ENCODE results near the gene DNAJC22. TPM values are rescaled to one million over a fixed set of nuclear protein-coding genes. Genes with fewer than 3 reads are reported as not detected.

The DNAJC22 gene
- total RNA-seq, 2 experiments from 2014 or later, result 0.05 TPM; not detected in 1

- ChIA-PET POLR2A (interaction anchor here (0.6 to 4.1 kb wide), 34 partner anchors 10 to 520 kb away, joined by 3 to 46 read pairs (median 5); partner anchors contain the start of genes BCDIN3D, C1QL4, DHH and KMT2D), CTCF (interaction anchor here (0.5 to 4.5 kb wide), 13 partner anchors 12 to 236 kb away, joined by 3 to 51 read pairs (median 9); partner anchors contain the start of genes C1QL4, DNAJC22, PRPH and SPATS2)
- peak; percentile 99 for DNase-seq
- no peaks in the 10 kb centered on the region for H3K9me3 Mint-ChIP-seq
- H3K4me3 Mint-ChIP-seq, result peak within 1 kb of the TSS; percentile 94
- peaks cover 33% of the 10 kb centered on the region for H3K4me1 Mint-ChIP-seq
- peaks cover 31% of the 10 kb centered on the region for H3K36me3 Mint-ChIP-seq (ENCODE audit: low read depth)
- no peaks in the 10 kb centered on the region for H3K27me3 Mint-ChIP-seq
- peak within 1 kb of the TSS; percentile 86 for H3K27ac Mint-ChIP-seq
These were observed 23.8 kb upstream of the DNAJC22 start, which contains the start of gene TROAP for GRCh38 chr12:49322708-49323523. TROAP (plus strand) TSS chr12:49323255; CDS start chr12:49323609, 354 bp downstream.

GRCh38 chr12:49323524-49324097 lies 23.1 kb upstream of the DNAJC22 start:
- Mint-ChIP-seq H3K27ac (peak overlapping the region; percentile 86), H3K4me1 (peaks cover 33% of the 10 kb centered on the region), H3K4me3 (peak overlapping the region; percentile 94), H3K27me3 (no peaks in the 10 kb centered on the region), H3K9me3 (no peaks in the 10 kb centered on the region), H3K36me3 (ENCODE audit: low read depth) (peaks cover 32% of the 10 kb centered on the region)
- no peak for DNase-seq
- ChIA-PET POLR2A (interaction anchor here (0.9 to 4.1 kb wide), 19 partner anchors 10 to 471 kb away, joined by 3 to 46 read pairs (median 6); partner anchors contain the start of genes C1QL4, DHH, KMT2D and PRPH), CTCF (interaction anchor here (0.6 to 4.5 kb wide), 11 partner anchors 11 to 414 kb away, joined by 3 to 51 read pairs (median 11); partner anchors contain the start of genes C1QL4, DNAJC22, PRPH and SPATS2)

GRCh38 chr12:49325606-49326005 lies 21.1 kb upstream of the DNAJC22 start:
- Mint-ChIP-seq H3K4me1 (peaks cover 30% of the 10 kb centered on the region), H3K27me3 (no peaks in the 10 kb centered on the region), H3K9me3 (no peaks in the 10 kb centered on the region), H3K36me3 (ENCODE audit: low read depth) (peaks cover 45% of the 10 kb centered on the region), H3K4me3 (no peak overlapping the region), H3K27ac (no peak overlapping the region)
- DNase-seq, result no peak
- CTCF ChIA-PET, result interaction anchor here (1.1 to 2.1 kb wide), 3 partner anchors 12 to 37 kb away, joined by 3 to 9 read pairs (median 3); partner anchors contain the start of genes C1QL4 and DNAJC22
- POLR2A ChIA-PET, result no interaction called here

- no peak for DNase-seq
- Mint-ChIP-seq H3K4me1 (peaks cover 20% of the 10 kb centered on the region), H3K27me3 (peaks cover 5% of the 10 kb centered on the region), H3K4me3 (no peak overlapping the region), H3K36me3 (ENCODE audit: low read depth) (peaks cover 63% of the 10 kb centered on the region), H3K9me3 (no peaks in the 10 kb centered on the region), H3K27ac (no peak overlapping the region)
- ChIA-PET POLR2A (no interaction called here), CTCF (no interaction called here)
These were observed 19.3 kb upstream of the DNAJC22 start for GRCh38 chr12:49327368-49327767.

GRCh38 chr12:49327887-49328286 lies 18.8 kb upstream of the DNAJC22 start:
- Mint-ChIP-seq H3K9me3 (no peaks in the 10 kb centered on the region), H3K4me3 (no peak overlapping the region), H3K4me1 (peaks cover 21% of the 10 kb centered on the region), H3K27me3 (peaks cover 7% of the 10 kb centered on the region), H3K36me3 (ENCODE audit: low read depth) (peaks cover 67% of the 10 kb centered on the region), H3K27ac (no peak overlapping the region)
- ChIA-PET CTCF (no interaction called here), POLR2A (no interaction called here)
- no peak for DNase-seq

GRCh38 chr12:49328816-49329215 lies 17.9 kb upstream of the DNAJC22 start:
- no peak overlapping the region for H3K27ac Mint-ChIP-seq
- H3K4me1 Mint-ChIP-seq, result peaks cover 17% of the 10 kb centered on the region
- peaks cover 13% of the 10 kb centered on the region for H3K27me3 Mint-ChIP-seq
- ChIA-PET POLR2A (no interaction called here), CTCF (interaction anchor here (1.8 kb wide), 1 partner anchor 30 kb away, joined by 3 read pairs; no protein-coding TSS in a partner anchor)
- H3K9me3 Mint-ChIP-seq, result no peaks in the 10 kb centered on the region
- peaks cover 63% of the 10 kb centered on the region for H3K36me3 Mint-ChIP-seq (ENCODE audit: low read depth)
- DNase-seq, result no peak
- H3K4me3 Mint-ChIP-seq, result no peak overlapping the region

- Mint-ChIP-seq H3K27me3 (peaks cover 24% of the 10 kb centered on the region), H3K9me3 (no peaks in the 10 kb centered on the region), H3K36me3 (ENCODE audit: low read depth) (peaks cover 58% of the 10 kb centered on the region), H3K27ac (no peak overlapping the region), H3K4me3 (no peak overlapping the region), H3K4me1 (peaks cover 10% of the 10 kb centered on the region)
- POLR2A ChIA-PET, result no interaction called here
- DNase-seq, result no peak
- CTCF ChIA-PET, result interaction anchor here (1.8 to 3.6 kb wide), 3 partner anchors 12 to 183 kb away, joined by 3 to 26 read pairs (median 10); no protein-coding TSS in a partner anchor
These were observed 16.6 kb upstream of the DNAJC22 start for GRCh38 chr12:49330032-49330619.

- no peaks in the 10 kb centered on the region for H3K9me3 Mint-ChIP-seq
- H3K4me3 Mint-ChIP-seq, result no peak overlapping the region
- ChIA-PET CTCF (interaction anchor here (0.6 to 7.7 kb wide), 16 partner anchors 8 to 562 kb away, joined by 3 to 51 read pairs (median 5); partner anchors contain the start of genes DNAJC22, PRPH and TROAP), POLR2A (interaction anchor here (0.7 to 5.2 kb wide), 4 partner anchors 7 to 36 kb away, joined by 3 to 46 read pairs (median 5); partner anchors contain the start of genes DNAJC22, PRPH, SPATS2 and TROAP)
- DNase-seq, result no peak
- peaks cover 54% of the 10 kb centered on the region for H3K36me3 Mint-ChIP-seq (ENCODE audit: low read depth)
- peaks cover 31% of the 10 kb centered on the region for H3K27me3 Mint-ChIP-seq
- no peak overlapping the region for H3K27ac Mint-ChIP-seq
- H3K4me1 Mint-ChIP-seq, result peaks cover 7% of the 10 kb centered on the region
These were observed 15.9 kb upstream of the DNAJC22 start for GRCh38 chr12:49330631-49331379.

GRCh38 chr12:49331380-49332222 lies 15.1 kb upstream of the DNAJC22 start:
- peaks cover 46% of the 10 kb centered on the region for H3K36me3 Mint-ChIP-seq (ENCODE audit: low read depth)
- H3K9me3 Mint-ChIP-seq, result no peaks in the 10 kb centered on the region
- H3K27ac Mint-ChIP-seq, result no peak overlapping the region
- CTCF ChIA-PET, result interaction anchor here (0.6 to 7.7 kb wide), 17 partner anchors 9 to 563 kb away, joined by 3 to 51 read pairs (median 5); partner anchors contain the start of genes DNAJC22, PRPH and TROAP
- no peak overlapping the region for H3K4me3 Mint-ChIP-seq
- POLR2A ChIA-PET, result interaction anchor here (0.7 to 5.2 kb wide), 5 partner anchors 8 to 37 kb away, joined by 3 to 46 read pairs (median 4); partner anchors contain the start of genes DNAJC22, PRPH, SPATS2 and TROAP
- no peak for DNase-seq
- H3K27me3 Mint-ChIP-seq, result peaks cover 34% of the 10 kb centered on the region
- peaks cover 4% of the 10 kb centered on the region for H3K4me1 Mint-ChIP-seq

GRCh38 chr12:49332441-49332861 lies 14.2 kb upstream of the DNAJC22 start:
- POLR2A ChIA-PET, result interaction anchor here (1.0 to 5.2 kb wide), 3 partner anchors 9 to 15 kb away, joined by 3 to 46 read pairs (median 6); partner anchors contain the start of genes DNAJC22 and TROAP
- CTCF ChIA-PET, result interaction anchor here (1.2 to 7.7 kb wide), 10 partner anchors 9 to 181 kb away, joined by 3 to 51 read pairs (median 6); partner anchors contain the start of genes DNAJC22, PRPH and TROAP
- Mint-ChIP-seq H3K9me3 (no peaks in the 10 kb centered on the region), H3K36me3 (ENCODE audit: low read depth) (peaks cover 40% of the 10 kb centered on the region), H3K27me3 (peaks cover 42% of the 10 kb centered on the region), H3K4me1 (peaks cover 12% of the 10 kb centered on the region), H3K27ac (no peak overlapping the region), H3K4me3 (no peak overlapping the region)
- DNase-seq, result no peak

GRCh38 chr12:49332891-49333371 lies 13.8 kb upstream of the DNAJC22 start:
- peaks cover 16% of the 10 kb centered on the region for H3K4me1 Mint-ChIP-seq
- H3K9me3 Mint-ChIP-seq, result no peaks in the 10 kb centered on the region
- peaks cover 36% of the 10 kb centered on the region for H3K36me3 Mint-ChIP-seq (ENCODE audit: low read depth)
- ChIA-PET CTCF (interaction anchor here (0.7 to 7.7 kb wide), 7 partner anchors 9 to 43 kb away, joined by 3 to 51 read pairs (median 16); partner anchors contain the start of genes DNAJC22 and TROAP), POLR2A (interaction anchor here (1.1 to 5.2 kb wide), 4 partner anchors 9 to 68 kb away, joined by 3 to 46 read pairs (median 4); partner anchors contain the start of genes DNAJC22, PRPH, TROAP and TUBA1C)
- no peak overlapping the region for H3K27ac Mint-ChIP-seq
- peaks cover 47% of the 10 kb centered on the region for H3K27me3 Mint-ChIP-seq
- H3K4me3 Mint-ChIP-seq, result no peak overlapping the region
- DNase-seq, result no peak

Data from activated CD4-positive, alpha-beta memory T cell treated with anti-CD3 and anti-CD28 coated beads, Interleukin-2, amount 10 ng/mL, durations not matched to agents 7 days and 5 days (primary cell).